Astrocyte (in vitro differentiated cells and primary cell): ENCODE data around the gene ZNF3.

Source experiments
- CTCF ChIP-seq: IDR thresholded peaks from 2 replicates; pipeline ENCODE4 v1.5.1; 2011; ENCODE audit warnings: low read depth, mild to moderate bottlenecking, inconsistent platforms, low read length, moderate library complexity; ENCODE audit not compliant: insufficient read depth
- EZH2 ChIP-seq: IDR thresholded peaks from 2 replicates; pipeline ENCODE4 v1.6.1; 2012; ENCODE audit warnings: mild to moderate bottlenecking, low read length, inconsistent platforms; ENCODE audit not compliant: insufficient read depth

DNA sequence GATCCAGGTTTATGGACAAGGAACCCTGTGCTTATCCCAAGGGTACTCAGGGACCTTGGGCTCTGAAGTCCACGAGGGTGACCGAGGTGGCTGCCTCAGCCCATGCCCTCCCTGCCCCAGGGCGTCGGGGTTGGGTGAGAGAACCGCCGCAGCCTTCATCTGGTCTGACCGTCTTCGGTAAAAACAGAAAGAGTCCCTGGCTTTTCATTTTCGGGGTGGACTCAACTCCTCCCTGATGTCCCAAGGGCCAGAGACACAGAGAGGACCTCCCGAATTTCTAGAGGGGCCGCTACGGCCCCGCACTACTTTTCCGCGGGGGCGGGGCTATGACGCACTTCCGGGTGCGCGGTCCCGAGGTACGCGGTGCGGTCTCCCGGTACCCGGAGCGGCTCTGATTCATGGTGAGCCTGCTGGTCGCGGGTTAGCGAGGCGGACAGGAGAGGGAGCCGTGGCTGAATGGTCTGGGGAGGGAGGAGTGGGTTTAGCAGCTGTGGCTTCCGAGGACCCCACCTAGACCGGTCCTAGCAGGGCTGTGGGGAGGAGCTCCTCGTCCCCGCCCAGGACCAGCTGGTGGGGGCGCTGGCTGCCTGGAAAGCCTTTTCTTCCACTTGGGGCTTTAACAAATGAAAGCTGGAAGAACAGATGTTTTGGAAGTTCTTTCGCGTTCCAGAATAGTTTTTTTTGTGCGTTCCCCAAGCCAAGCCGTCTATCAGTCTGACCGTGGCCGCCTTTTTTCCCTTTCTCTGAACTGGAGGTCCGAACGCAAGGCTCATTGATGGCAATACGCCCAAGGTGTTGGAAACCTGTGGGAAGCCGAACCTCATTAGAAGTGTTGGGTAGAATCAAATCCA is 31.9 kb downstream of the ZNF3 start, which contains the start of gene ZSCAN21:
- no peak for TF ChIP-seq CTCF
- no peak for TF ChIP-seq EZH2
